Brain pericyte (primary cell): ENCODE results near the gene ERBB4.
"Not testable (repeated sequence)": the region's sequence is repeated elsewhere in the genome, so short reads cannot be mapped to it uniquely, and the experiment has no call there.

Source experiments
- DNase-seq: peaks from one replicate; pipeline ENCODE4 v3.0.0-alpha.2; 2012; ENCODE audit warnings: low read depth, low spot score

ERBB4 gene

DNA sequence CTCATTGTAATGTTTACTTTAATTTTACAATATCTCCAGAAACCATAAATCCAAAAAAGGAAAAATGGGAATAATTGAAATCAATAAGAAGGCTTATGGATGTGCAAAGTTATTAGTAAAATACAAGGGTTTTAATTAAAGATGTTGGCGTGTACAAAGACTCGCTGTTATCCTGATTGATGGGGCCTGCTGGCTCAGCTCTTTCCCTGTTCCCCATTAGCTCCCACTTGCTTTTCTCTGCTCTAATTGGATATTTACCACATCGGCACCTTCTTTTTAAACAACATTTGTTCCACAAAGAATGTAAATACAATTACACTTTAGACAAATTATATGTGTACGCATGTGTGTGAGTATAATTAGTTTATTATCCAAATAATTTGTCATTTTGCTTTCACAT, 796.6 kb downstream of the ERBB4 start:
- DNase-seq, result no peak

DNA sequence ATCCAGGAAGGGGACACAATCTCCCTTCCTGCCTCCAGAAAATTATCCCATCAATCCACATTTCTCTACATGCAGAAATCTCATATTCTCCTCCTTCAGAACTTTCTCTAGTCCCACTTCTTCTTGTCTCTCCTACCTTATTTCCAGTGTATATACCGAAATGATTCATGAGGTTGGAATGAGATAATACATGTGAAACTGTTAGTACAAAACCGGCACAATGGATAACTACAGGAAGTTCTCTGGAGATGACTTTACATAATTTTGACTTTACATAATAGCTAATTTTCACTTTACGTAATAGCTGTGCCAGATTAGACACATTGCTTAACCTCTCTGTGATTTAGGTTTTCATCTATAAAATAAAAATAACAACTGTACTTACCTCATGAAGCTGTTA, 801.3 kb downstream of the ERBB4 start:
- no peak for DNase-seq

DNA sequence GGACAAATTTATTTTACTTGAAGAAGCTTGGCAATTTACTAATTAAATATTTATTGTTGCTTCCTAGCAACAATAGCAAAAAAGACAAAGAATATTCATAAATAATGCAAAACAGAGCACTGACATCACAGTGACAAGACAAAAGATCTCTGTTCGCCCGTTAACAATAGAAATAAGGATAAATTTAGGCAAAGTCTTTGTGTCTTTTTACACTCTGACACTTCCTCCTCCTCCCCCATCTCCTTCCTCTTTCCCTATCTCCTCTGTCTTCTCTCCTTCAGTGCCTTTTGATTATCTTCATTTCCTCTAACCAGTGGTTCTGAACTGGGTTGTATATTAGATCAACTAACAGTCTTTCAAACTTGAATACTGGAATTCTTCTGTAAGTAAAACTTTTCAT, 808.4 kb downstream of the ERBB4 start:
- DNase-seq, result no peak

DNA sequence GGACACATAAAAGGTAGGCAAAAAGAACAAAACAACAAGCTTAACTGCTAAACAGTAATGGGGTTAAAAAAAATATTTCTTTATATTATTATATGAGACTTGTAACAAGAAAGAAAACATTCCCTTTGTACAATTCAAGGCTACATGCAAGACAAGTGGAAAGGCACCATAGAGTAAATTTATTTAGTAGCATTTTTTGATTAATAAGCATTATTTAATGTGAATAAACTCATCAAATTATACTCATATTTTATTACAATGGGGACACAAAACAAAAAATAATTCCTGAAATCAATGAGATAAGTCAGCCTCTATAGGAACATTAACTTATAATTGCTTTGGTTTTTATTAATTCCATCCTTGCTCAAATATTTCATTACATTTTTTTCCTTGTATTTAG, 809.2 kb downstream of the ERBB4 start:
- DNase-seq, result no peak

DNA sequence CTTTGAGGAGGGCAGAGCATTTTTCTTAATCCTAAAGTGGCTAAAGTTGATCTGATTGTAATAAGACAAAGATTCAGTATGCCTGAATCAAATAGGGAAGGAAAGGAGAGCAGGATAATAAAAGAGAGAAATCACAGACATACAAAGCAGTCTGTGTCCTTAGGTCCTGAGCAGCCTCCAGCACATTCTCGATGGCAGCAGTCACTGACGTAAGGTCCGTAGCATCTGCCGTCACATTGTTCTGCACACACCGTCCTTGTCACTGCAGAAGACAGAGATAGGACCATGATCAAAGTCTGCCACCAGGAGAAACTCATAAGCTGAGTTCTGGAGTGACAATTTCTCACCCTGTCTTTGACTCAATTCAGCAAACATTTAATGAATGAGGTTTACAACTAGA, 813.7 kb downstream of the ERBB4 start:
- no peak for DNase-seq

DNA sequence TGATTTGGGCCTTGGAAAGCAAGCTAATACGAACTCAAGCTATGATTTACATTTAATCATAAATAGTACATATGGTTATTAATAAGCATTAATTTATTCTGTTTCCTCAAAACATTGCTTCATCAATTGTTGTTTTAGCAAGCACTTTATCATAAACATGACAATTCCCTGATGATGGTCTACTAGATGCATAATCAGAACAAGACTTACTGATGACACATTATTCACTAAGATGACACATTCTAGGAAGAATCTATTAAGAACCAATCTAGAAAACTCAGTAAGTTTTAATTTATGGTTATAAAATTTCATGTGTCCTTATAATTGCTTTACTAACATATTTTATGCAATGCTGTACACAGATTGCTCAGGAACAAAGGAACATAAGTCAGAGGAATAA, 815.2 kb downstream of the ERBB4 start:
- no peak for DNase-seq

DNA sequence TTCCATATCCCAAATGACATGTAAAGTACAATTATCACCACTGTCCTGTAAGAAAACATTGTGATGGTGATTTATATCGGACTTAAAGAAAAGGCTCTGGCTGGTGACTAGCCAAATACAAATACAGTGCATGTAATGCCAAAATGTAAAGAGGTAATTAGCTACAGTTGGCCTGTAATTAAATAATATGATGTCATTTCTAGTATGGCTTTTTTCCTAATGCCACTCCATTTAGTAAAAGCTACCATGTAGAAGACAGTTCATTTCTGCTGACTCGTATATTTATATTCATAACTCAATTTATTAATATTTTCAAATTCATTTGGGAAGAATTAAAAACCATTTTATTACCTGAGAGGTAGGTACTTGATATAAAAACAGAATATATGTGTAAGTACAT, 815.7 kb downstream of the ERBB4 start:
- no peak for DNase-seq

DNA sequence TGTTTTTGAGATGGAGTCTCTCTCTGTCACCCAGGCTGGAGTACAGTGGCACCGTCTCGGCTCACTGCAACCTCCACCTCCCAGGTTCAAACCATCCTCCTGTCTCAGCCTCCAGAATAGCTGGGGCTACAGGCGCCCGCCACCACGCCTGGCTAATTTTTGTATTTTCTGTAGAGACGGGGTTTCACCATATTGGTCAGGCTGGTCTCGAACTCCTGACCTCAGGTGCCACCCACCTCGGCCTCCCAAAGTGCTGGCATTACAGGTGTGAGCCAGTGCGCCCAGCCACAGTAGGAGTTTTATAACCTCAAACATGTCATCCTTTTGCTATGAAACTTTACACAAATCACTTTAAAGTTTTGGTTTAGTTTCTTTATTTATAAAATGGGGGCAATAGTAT, 816.7 kb downstream of the ERBB4 start:
- not testable (repeated sequence) for DNase-seq

DNA sequence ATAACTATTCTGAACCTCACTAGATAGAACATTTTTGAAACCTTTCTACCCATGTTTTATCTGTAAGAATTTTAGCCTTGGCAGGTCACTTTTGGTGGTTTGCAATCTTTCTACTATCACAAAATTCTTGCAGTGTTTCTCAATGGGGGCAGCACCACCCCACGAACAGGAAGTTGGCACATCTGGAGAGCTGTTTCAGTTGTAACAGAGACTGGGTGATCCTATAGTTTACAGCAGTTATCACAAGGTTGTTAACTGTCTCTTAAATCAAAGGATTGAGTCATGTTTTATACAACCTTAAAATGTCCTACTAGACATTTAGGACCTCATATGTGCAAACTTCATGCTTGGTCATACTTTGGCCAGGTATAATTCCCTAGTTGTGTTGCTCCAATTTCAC, 829.2 kb downstream of the ERBB4 start:
- DNase-seq, result no peak

DNA sequence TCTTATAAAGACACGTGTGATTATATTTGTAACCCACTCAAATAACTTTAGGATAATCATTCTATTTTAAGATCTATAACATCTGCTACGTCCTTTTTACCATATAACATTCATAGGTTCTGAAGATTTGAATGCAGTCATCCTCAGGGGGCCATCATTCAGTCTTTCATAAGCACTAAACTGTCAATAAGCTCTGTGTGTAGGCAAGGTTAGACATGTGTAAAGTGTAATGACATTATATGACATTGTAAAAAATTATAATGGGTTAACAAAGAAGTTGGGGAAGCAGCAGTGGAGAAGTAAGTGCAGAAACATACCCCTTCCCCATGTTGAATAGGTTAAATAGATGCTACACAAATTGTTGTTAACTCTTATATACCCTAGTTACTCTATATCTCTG, 845.9 kb downstream of the ERBB4 start:
- no peak for DNase-seq

DNA sequence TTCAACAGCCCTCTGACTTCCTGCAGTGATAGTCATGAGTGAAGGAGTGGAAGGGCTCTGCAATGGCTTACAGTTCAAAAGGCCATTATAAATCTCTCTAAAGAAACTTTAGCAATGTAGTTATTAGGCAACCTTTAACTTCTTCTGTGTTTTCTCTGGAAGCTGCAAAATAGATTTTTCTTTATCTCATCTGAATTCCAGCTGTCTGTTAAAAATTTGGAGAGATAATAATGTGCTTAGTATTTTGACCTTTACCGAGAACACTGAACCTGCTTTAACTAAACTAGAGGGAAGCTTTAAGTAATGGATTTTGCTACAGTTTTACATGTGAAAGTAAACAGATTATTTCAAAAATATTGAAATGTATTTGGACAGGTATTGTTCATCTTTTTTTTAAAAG, 847.9 kb downstream of the ERBB4 start:
- no peak for DNase-seq

DNA sequence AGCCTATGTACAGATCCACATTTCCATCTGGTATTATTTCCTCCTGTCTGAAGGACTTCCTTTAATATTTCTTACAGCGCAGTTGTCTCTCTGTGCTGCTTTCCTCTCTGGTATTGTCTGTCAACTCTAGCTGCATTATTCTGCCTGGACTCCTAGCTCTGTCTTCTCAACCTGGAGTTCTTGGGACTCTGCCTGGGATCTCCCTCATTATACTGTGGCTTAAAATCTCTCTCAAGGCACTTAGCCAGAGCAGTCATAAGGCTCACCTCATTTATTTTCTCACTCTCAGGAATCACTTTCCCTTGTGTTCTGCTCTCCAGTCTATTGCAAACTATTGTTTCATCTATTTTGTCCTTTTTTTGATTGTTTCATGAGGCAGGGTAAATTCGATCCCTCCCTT, 850.4 kb downstream of the ERBB4 start:
- no peak for DNase-seq

DNA sequence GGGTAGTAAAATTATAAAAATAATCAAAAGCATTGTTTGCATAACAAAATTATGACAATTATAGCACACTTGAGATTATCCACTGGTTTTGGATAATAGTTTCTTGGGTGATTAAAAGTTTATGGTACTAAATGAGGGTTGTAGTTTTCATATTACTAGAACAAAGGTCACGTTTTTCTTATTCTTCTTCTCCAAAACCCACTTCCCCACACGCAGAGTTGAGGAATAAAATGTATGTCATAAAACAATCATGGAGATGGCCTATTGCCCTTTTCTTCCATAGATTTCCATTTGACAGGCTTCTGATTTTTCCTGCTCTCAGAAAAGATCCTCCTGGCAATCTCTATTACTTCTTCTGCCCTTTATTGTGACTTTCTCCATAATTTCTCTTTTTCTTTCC, 863.9 kb downstream of the ERBB4 start:
- DNase-seq, result no peak

DNA sequence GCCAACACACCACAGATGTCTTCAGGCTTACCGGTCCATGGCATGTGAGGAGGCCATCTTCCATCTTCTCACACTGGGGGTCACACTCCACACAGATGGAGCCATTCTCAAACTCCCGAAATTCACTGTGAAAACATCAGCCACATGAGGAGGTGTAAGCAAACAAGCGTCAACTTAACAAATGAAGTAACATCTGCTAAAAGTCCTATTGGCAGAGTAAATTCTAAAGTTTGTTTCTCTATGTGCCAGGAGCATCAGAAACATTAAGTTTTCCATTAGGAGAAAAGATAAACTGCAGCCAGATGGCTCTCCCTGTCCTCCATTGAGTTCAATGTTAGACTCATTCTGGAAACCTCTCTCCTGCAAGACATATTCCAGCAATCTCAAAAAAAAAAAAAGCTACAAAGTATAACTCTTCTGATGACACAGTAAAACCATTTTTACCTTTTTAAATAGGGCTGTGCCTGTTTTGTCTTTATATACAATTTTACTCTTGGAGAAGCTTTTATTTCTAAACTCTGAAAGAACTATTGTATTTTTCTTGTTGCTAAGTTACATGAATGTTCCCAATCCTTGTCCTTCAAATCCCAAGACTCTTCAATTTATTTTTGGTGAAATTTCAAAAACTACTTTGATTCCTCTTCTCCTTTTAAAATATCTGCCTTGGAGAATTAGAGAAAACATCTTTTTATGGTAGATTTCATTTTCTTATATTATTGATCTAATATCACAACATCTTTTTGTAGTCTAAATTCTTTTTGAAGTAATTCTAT, 865.3 kb downstream of the ERBB4 start:
- DNase-seq, result no peak

DNA sequence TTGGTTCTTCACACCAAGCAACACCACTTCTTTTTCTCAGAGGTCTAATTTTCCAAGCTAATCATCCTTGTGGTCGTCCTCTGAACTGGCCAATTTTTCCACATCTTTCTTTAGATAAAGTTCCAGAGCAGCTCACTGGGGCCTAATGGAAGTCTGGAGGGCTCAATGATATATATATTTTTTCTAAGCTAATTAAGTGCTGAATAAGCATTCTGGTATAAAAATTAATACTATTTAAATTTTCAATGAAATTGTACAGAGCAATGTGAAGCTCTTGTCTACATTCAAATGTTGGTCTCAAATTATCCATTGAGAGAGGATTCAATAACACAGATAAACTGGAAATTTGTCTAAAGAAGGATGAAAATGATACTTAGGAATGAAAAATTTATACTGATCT, 866.6 kb downstream of the ERBB4 start:
- DNase-seq, result no peak

DNA sequence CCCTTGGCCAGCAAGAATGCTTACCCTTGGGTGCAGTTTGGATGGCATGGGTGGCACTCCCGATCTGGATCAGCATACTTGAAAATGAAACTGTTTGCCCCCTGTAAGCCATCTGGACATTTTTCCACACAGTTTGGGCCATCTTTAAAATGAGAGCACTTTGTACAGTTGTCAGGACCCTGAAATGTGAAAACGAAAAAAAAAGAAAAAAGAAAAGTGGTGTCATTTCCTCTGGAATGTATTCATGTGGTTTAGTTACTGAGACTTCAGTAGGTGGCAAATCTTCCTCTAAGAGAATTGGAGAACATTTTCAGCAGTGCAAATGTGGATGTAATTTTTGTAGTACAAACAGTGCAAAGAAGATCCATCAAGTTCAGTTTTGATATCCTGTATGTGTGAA, 873.3 kb downstream of the ERBB4 start:
- no peak for DNase-seq

DNA sequence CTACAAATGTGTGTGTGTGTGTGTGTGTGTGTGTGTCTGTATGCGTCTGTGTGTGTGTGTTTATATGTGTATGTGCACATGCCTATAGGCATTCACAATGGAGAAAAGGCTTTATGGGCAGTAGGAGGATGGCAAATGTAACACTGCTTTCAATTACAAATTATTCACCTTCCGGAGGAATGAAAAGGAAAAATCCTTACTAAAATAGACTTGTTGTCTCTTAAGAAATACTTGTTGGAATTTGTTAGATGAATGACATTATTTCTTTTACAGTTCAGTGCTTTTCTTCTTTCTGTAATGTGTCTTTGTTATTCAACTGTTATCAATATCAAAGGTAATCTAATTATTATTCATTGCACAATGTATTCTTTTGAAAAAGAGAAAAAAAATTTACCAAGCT, 874.3 kb downstream of the ERBB4 start:
- DNase-seq, result no peak

DNA sequence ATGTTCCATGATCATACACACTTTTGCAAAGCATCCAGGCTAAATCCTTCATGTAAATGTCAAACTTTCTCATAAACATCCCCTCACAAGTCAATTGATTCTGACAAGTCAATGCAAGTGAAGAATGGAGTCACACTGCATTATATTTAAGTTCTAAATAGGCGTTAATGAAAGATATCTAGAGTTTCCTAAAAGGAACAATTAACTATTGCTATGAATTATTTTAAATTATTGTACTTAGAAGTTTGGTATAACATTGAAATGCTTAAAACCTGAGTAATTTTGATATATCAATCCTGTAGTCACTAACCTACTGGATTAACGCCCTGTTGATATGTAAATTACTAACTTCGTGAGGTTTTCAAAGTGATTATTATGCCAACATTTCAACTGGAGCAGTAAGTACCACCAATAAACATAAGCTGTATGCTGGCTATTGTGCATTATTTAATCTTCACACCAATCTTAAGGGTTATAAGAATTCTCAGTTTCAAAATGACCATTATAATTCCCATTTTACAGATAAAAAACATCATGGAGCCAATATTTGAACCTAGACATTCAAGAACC, 884.3 kb downstream of the ERBB4 start:
- no peak for DNase-seq

DNA sequence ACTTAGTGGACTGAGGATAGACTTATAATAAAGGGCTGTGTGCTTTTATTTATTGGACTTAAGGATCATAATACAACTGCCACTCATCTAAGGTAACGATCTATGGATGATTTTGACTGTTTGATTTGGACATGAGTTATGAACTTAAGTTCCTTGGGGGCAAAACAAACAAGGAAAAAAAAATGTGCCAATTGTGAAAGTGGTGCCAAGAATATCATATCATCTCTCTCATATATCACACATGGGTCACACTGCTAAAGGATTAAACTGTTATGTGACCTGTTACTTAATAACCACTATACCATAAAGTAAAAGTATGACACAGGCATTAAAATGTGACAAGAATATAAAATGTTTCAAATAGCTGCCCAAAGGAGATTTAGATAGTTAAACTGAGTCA, 886.3 kb downstream of the ERBB4 start:
- DNase-seq, result no peak

DNA sequence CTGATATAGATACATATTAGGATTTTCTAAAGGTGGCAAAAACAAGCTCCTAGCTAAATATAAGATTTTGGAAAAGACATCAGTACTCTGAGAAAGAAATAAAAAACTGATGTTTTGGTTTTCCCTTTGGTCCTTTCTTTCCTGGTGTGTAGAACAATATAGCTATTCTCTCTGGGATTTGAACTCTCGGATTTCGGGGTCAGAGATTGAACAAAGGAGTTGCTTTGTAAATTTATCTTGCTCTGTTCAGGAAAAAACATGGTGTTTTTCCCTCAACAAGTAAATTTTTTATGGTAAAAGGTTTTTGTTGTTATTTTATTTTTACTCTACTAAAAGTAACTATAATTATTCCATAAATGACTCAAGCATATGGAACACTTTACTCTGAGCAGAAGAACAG, 889.3 kb downstream of the ERBB4 start:
- no peak for DNase-seq

DNA sequence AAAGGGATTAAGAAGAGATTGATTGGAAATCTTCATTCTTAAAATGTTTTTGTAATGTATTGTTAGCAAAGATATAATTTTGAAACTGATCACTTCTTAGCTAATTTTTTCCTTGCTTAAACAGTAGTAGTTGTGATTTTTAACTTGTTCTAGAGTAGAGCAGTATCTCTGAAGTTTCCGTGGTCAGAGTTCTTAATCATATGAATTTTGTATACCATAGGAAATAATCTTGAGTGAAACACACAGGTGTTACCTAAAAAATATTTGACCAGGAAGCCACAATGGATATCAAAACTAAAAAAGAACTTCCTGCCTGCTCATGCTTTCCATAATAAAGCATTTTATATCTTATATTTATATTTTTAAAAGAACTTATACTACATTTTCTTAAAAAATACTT, 907.1 kb downstream of the ERBB4 start:
- DNase-seq, result no peak

DNA sequence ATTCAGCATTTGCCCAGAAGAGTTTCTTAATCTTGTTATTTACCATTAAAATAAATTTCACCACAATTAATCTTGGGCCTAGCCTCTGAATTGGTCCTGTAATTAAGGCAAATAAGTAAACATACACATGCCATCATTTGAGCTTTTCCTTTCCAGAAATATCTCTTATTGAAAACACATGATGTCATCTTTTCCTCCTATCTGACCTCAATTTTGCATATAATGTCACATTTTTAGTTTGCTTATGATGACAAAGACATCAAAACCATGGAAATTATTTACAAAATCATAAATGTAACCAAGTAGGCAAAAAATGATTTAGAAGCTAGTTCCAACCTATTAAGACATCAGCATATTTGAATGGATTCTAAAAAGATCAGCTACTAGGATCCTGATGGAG, 915.5 kb downstream of the ERBB4 start:
- DNase-seq, result no peak

DNA sequence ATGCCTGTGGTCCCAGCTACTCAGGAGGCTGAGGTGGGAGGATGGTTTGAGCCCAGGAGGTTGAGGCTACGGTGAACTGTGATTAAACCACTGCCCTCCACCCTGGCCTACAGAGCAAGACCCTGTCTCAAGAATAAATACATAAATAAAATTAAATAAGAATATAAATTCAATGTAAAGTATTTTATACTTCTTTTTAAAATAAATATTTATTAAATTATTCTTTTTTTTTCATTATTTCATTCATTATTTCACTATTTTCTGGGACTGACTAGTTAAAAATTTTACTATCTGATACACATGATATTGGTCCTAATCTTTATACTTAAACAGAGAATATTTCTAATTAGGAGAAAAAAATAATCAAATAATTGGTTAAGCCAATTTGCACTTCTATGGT, 917.6 kb downstream of the ERBB4 start:
- no peak for DNase-seq

DNA sequence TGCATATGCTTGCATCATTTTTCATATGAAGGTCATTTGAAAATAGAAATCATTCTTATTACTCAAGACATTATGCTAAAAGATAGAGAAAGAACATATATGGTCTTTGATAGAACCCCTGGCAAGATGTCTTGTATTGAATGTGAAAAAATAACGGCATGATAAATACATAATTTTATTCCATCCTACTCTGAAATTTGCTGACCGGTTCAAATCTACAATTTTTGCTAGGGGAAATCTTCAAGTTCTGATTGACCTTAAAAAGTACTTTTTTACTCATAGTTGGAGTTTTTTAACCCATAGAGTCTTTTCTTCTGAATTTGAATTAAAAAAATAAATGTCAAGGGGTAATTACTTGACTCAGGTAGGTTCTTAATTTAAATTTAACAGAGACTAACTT, 920.8 kb downstream of the ERBB4 start:
- DNase-seq, result no peak
